ENCODE data around the gene CCDC14. TPM values are rescaled to one million over a fixed set of nuclear protein-coding genes. Genes with fewer than 3 reads are reported as not detected.

Gene CCDC14
- total RNA-seq, 1 experiment from 2014 or later = 52.4 TPM

- TF ChIP-seq ZSCAN18 (CRISPR knock-in tag; IDR thresholded peaks at IDR 0.05) = no peak
These were observed 7.3 kb downstream of the CCDC14 start (continued) for GRCh38 chr3:123953735-123954134.

- POLR2A ChIA-PET = no interaction called here
- TF ChIP-seq ATF6 (CRISPR knock-in tag; IDR thresholded peaks at IDR 0.05) = no peak
- no peak for TF ChIP-seq ARID4B (CRISPR knock-in tag; IDR thresholded peaks at IDR 0.05; ENCODE audit: borderline replicate concordance)
- no peak for TF ChIP-seq E2F1 (CRISPR knock-in tag; IDR thresholded peaks at IDR 0.05)
- TF ChIP-seq TCF7 (CRISPR knock-in tag; IDR thresholded peaks at IDR 0.05; ENCODE audit: low read depth) = no peak
- no peak for TF ChIP-seq MXD4 (CRISPR knock-in tag; IDR thresholded peaks at IDR 0.05; ENCODE audit: borderline replicate concordance)
- no peak for TF ChIP-seq RELA (CRISPR knock-in tag; IDR thresholded peaks at IDR 0.05; ENCODE audit: borderline replicate concordance)
- TF ChIP-seq NFE2L1 (CRISPR knock-in tag; IDR thresholded peaks at IDR 0.05) = no peak
- no peak for TF ChIP-seq NR1H2 (CRISPR knock-in tag; IDR thresholded peaks at IDR 0.05)
- TF ChIP-seq HMGA2 (CRISPR knock-in tag; IDR thresholded peaks at IDR 0.05) = no peak
- TF ChIP-seq FOXP1 (CRISPR knock-in tag; IDR thresholded peaks at IDR 0.05; ENCODE audit: borderline replicate concordance) = no peak
- no peak for TF ChIP-seq USF2 (CRISPR knock-in tag; IDR thresholded peaks at IDR 0.05)
- no peak for TF ChIP-seq ZNF671 (CRISPR knock-in tag; IDR thresholded peaks at IDR 0.05)
- TF ChIP-seq IRF2 (CRISPR knock-in tag; IDR thresholded peaks at IDR 0.05; ENCODE audit: borderline replicate concordance, low read depth) = no peak
- no peak for TF ChIP-seq MYBL2 (CRISPR knock-in tag; IDR thresholded peaks at IDR 0.05)
- TF ChIP-seq ELF4 (CRISPR knock-in tag; IDR thresholded peaks at IDR 0.05; ENCODE audit: low read depth) = no peak
- TF ChIP-seq TEAD1 (CRISPR knock-in tag; IDR thresholded peaks at IDR 0.05) = no peak
- TF ChIP-seq ZNF425 (CRISPR knock-in tag; conservative IDR thresholded peaks at IDR 0.05) = no peak
- TF ChIP-seq TEAD4 (CRISPR knock-in tag; IDR thresholded peaks at IDR 0.05) = no peak
- no peak for TF ChIP-seq ATF2 (CRISPR knock-in tag; IDR thresholded peaks at IDR 0.05; ENCODE audit: borderline replicate concordance, low read depth)
- no peak for TF ChIP-seq GRHL2 (CRISPR knock-in tag; IDR thresholded peaks at IDR 0.05; ENCODE audit: insufficient replicate concordance, severe bottlenecking)
- no peaks in the 10 kb centered on the region for H3K27me3 Mint-ChIP-seq (ENCODE audit: low read depth)
- H3K27ac Mint-ChIP-seq = no peak overlapping the region
- no peaks in the 10 kb centered on the region for H3K4me1 Mint-ChIP-seq
- H3K9me3 Mint-ChIP-seq = no peaks in the 10 kb centered on the region
- CTCF ChIA-PET = no interaction called here
- no peak overlapping the region for H3K4me3 Mint-ChIP-seq
- ATAC-seq (no peak), DNase-seq (ENCODE audit: low spot score) (no peak)
- peaks cover 44% of the 10 kb centered on the region for H3K36me3 Mint-ChIP-seq
These were observed 8.0 kb downstream of the CCDC14 start for GRCh38 chr3:123952844-123953520.
